ENCODE data around the gene ZC3H18. TPM values are rescaled to one million over a fixed set of nuclear protein-coding genes. Genes with fewer than 3 reads are reported as not detected.

The ZC3H18 gene
- total RNA-seq: 10 to 100 TPM; 10.6 to 25.6 (median 17.8) TPM

GRCh38 chr16:88569985-88570690, at the start of gene ZC3H18:
Gene ZC3H18 (plus strand): TSS chr16:88570403. CDS start chr16:88577124, 6,721 bp downstream.
- ATAC-seq (ENCODE audit: low FRiP score) (peak; percentile 99), DNase-seq (ENCODE audit: low spot score) (peak; percentile 90)
- no peak for TF ChIP-seq CTCF (IDR thresholded peaks at IDR 0.05)

GRCh38 chr16:88521674-88522073, 48.5 kb upstream of the ZC3H18 start:
- no peak for ATAC-seq (ENCODE audit: low FRiP score)
- no peak for TF ChIP-seq CTCF (IDR thresholded peaks at IDR 0.05)
- no peak for DNase-seq (ENCODE audit: low spot score)

GRCh38 chr16:88522276-88522949, 47.8 kb upstream of the ZC3H18 start:
- no peak for TF ChIP-seq CTCF (IDR thresholded peaks at IDR 0.05)
- DNase-seq (ENCODE audit: low spot score): no peak
- no peak for ATAC-seq (ENCODE audit: low FRiP score)

- ATAC-seq (ENCODE audit: low FRiP score) (no peak), DNase-seq (ENCODE audit: low spot score) (no peak)
- no peak for TF ChIP-seq CTCF (IDR thresholded peaks at IDR 0.05)
Measured at GRCh38 chr16:88523309-88524161, 46.7 kb upstream of the ZC3H18 start.

- DNase-seq (ENCODE audit: low spot score) (no peak), ATAC-seq (ENCODE audit: low FRiP score) (no peak)
- no peak for TF ChIP-seq CTCF (IDR thresholded peaks at IDR 0.05)
Measured at GRCh38 chr16:88524274-88524972, 45.8 kb upstream of the ZC3H18 start.

- TF ChIP-seq CTCF (IDR thresholded peaks at IDR 0.05): no peak
- no peak for ATAC-seq (ENCODE audit: low FRiP score)
- no peak for DNase-seq (ENCODE audit: low spot score)
Measured at GRCh38 chr16:88524973-88525662, 45.1 kb upstream of the ZC3H18 start.

All from omental fat pad (tissue), 4 donors.